H1 (cell line): ENCODE data around the gene CDHR2. TPM values are rescaled to one million over a fixed set of nuclear protein-coding genes. Genes with fewer than 3 reads are reported as not detected.

Experiments
- CTCF ChIA-PET: fragments of 300-600 bp; sonication (Branson Sonifier 250); formaldehyde crosslinking; loops from one replicate; lab custom pipeline; 2021; ENCODE audit not compliant: partially characterized antibody; lab: Charles Lee
- POLR2A ChIA-PET: fragments of 300-600 bp; sonication (Branson Sonifier 250); formaldehyde crosslinking; loops from one replicate; lab custom pipeline; 2021; ENCODE audit warnings: inconsistent platforms; ENCODE audit not compliant: partially characterized antibody; lab: Charles Lee
- DNase-seq, 2 experiments: peaks; one replicate each; pipeline versions ENCODE4 v3.0.0 to v3.0.0-alpha.2; 2010 to 2022; ENCODE audit warnings: low spot score in 2 of 2, low read depth in 1 of 2, mixed read lengths in 1 of 2
- FAIRE-seq: peaks from 2 replicates; lab custom pipeline; 2011; peaks lifted over from hg19 to GRCh38; lab: Jason Lieb, UNC
- H2AFZ ChIP-seq: 2 replicates; pipeline ENCODE4 v1.8.1; 2012; ENCODE audit warnings: low read length, inconsistent platforms
- H2AK5ac ChIP-seq: 2 replicates; pipeline ENCODE4 v1.6.1; 2013; ENCODE audit warnings: low read depth, low read length
- H2BK120ac ChIP-seq: replicated peaks from 2 replicates; pipeline ENCODE3; 2013; ENCODE audit warnings: low read depth, low read length, inconsistent platforms
- H2BK12ac ChIP-seq: 2 replicates; pipeline ENCODE4 v1.6.1; 2013; ENCODE audit warnings: low read depth, low read length
- H2BK15ac ChIP-seq: 2 replicates; pipeline ENCODE4 v1.6.1; 2013; ENCODE audit warnings: low read length
- H2BK20ac ChIP-seq: 2 replicates; pipeline ENCODE4 v1.6.1; 2013; ENCODE audit warnings: low read length
- H2BK5ac ChIP-seq: 2 replicates; pipeline ENCODE4 v1.6.1; 2013; ENCODE audit warnings: low read depth, low read length
- H3K14ac ChIP-seq: 2 replicates; pipeline ENCODE4 v1.6.1; 2013; ENCODE audit warnings: inconsistent platforms; ENCODE audit not compliant: insufficient read length
- H3K18ac ChIP-seq: 2 replicates; pipeline ENCODE4 v1.6.1; 2013; ENCODE audit warnings: low read length; ENCODE audit errors: extremely low read depth
- H3K23ac ChIP-seq: 2 replicates; pipeline ENCODE4 v1.6.1; 2013; ENCODE audit warnings: inconsistent platforms; ENCODE audit not compliant: insufficient read length
- H3K23me2 ChIP-seq: 2 replicates; pipeline ENCODE4 v1.6.1; 2013; ENCODE audit warnings: low read depth, low read length
- H3K27ac ChIP-seq: 2 replicates; pipeline ENCODE4 v1.6.1; 2011; ENCODE audit warnings: low read depth, low read length, inconsistent platforms
- H3K27me3 ChIP-seq, 4 experiments: replicated peaks in 1 of 4; 1 replicate in 1 of 4; 2 replicates in 3 of 4; pipeline versions ENCODE4 v1.6.1 to v1.8.1; 2011 to 2013; ENCODE audit warnings: low read length in 3 of 4, mild to moderate bottlenecking in 3 of 4, inconsistent platforms in 2 of 4, mixed read lengths in 2 of 4, moderate library complexity in 1 of 4; ENCODE audit not compliant: control insufficient read depth in 3 of 4, insufficient read depth in 3 of 4; ENCODE audit errors: extremely low read depth in 1 of 4
- H3K36me3 ChIP-seq, 4 experiments: 2 replicates each; pipeline versions ENCODE4 v1.6.1 to v1.8.1; 2011 to 2013; ENCODE audit warnings: mild to moderate bottlenecking in 4 of 4, low read length in 3 of 4, moderate library complexity in 2 of 4, control low read depth in 1 of 4, inconsistent platforms in 1 of 4; ENCODE audit not compliant: insufficient read depth in 4 of 4, control insufficient read depth in 2 of 4
- H3K4ac ChIP-seq: replicated peaks from 2 replicates; pipeline ENCODE3; 2013; ENCODE audit warnings: low read length, low read depth, mixed read lengths, inconsistent platforms; ENCODE audit not compliant: insufficient read length
- H3K4me1 ChIP-seq, 4 experiments: replicated peaks in 1 of 4; 1 replicate in 1 of 4; 2 replicates in 3 of 4; pipeline versions ENCODE4 v1.6.1 to v1.8.1; 2011 to 2013; ENCODE audit warnings: low read length in 3 of 4, inconsistent platforms in 2 of 4, mixed read lengths in 1 of 4; ENCODE audit not compliant: insufficient read depth in 4 of 4, control insufficient read depth in 3 of 4
- H3K4me2 ChIP-seq, 2 experiments: 2 replicates each; pipeline versions ENCODE4 v1.6.1 to v1.8.1; 2011 to 2013; ENCODE audit warnings: low read depth in 2 of 2, low read length in 2 of 2, control low read depth in 1 of 2, inconsistent platforms in 1 of 2, mild to moderate bottlenecking in 1 of 2; ENCODE audit not compliant: insufficient read depth in 1 of 2
- H3K4me3 ChIP-seq, 4 experiments: fragments of 200-600, 300-600 bp in 1 of 4; sonication (generic), shearing (Covaris generic), sonication (Bioruptor Twin) in 1 of 4; 2 replicates each; pipeline versions ENCODE4 v1.5.1 to v1.8.1; 2011 to 2016; ENCODE audit warnings: low read length in 4 of 4, low read depth in 3 of 4, control low read depth in 2 of 4, inconsistent platforms in 2 of 4, mild to moderate bottlenecking in 2 of 4, mixed read lengths in 1 of 4, moderate library complexity in 1 of 4; ENCODE audit not compliant: insufficient read depth in 2 of 4; ENCODE audit errors: extremely low read depth in 1 of 4
- H3K56ac ChIP-seq: replicated peaks from 2 replicates; pipeline ENCODE3; 2013; ENCODE audit warnings: low read depth, mild to moderate bottlenecking, mixed read lengths, low read length, inconsistent platforms; ENCODE audit not compliant: insufficient read length
- H3K79me1 ChIP-seq: 2 replicates; pipeline ENCODE4 v1.6.1; 2013; ENCODE audit warnings: low read depth, low read length, control low read depth
- H3K79me2 ChIP-seq, 2 experiments: 2 replicates each; pipeline versions ENCODE4 v1.6.1 to v1.8.1; 2012 to 2013; ENCODE audit warnings: low read length in 2 of 2, mild to moderate bottlenecking in 2 of 2, inconsistent platforms in 1 of 2; ENCODE audit not compliant: insufficient read depth in 2 of 2, control insufficient read depth in 1 of 2
- H3K9ac ChIP-seq, 4 experiments: replicated peaks in 1 of 4; 1 replicate in 1 of 4; 2 replicates in 3 of 4; pipeline versions ENCODE4 v1.6.1 to v1.8.1; 2011 to 2013; ENCODE audit warnings: low read depth in 3 of 4, low read length in 3 of 4, control low read depth in 2 of 4, mild to moderate bottlenecking in 2 of 4, moderate library complexity in 2 of 4, inconsistent platforms in 1 of 4; ENCODE audit errors: extremely low read depth in 1 of 4
- H3K9me3 ChIP-seq, 2 experiments: 2 replicates each; pipeline versions ENCODE4 v1.6.1 to v1.8.1; 2012 to 2013; ENCODE audit warnings: mild to moderate bottlenecking in 2 of 2, moderate library complexity in 2 of 2, control low read depth in 1 of 2, inconsistent platforms in 1 of 2, low read depth in 1 of 2, low read length in 1 of 2, mixed read lengths in 1 of 2; ENCODE audit not compliant: insufficient read depth in 2 of 2
- H4K20me1 ChIP-seq, 2 experiments: replicated peaks in 1 of 2; 2 replicates each; pipeline versions ENCODE3 to v1.8.1; 2011 to 2013; ENCODE audit warnings: inconsistent platforms in 2 of 2, low read length in 2 of 2, mild to moderate bottlenecking in 1 of 2; ENCODE audit not compliant: insufficient read depth in 2 of 2, control insufficient read depth in 1 of 2
- H4K5ac ChIP-seq: 2 replicates; pipeline ENCODE4 v1.6.1; 2013; ENCODE audit warnings: low read length, low read depth, mixed read lengths, inconsistent platforms; ENCODE audit not compliant: insufficient read length
- H4K8ac ChIP-seq: 2 replicates; pipeline ENCODE4 v1.8.0; 2013; ENCODE audit warnings: mild to moderate bottlenecking, moderate library complexity, low read length, inconsistent platforms; ENCODE audit not compliant: insufficient read depth; ENCODE audit errors: extremely low read depth
- H4K91ac ChIP-seq: replicated peaks from 2 replicates; pipeline ENCODE3; 2013; ENCODE audit warnings: low read length, mixed read lengths, inconsistent platforms; ENCODE audit not compliant: insufficient read length
- SUZ12 ChIP-seq: fragments of 200-600 bp; sonication (generic); IDR thresholded peaks from 2 replicates; pipeline ENCODE4 v1.6.1; 2012; ENCODE audit warnings: mild to moderate bottlenecking, inconsistent platforms, low read length, moderate library complexity, mixed read lengths
- WGBS, 2 experiments: shearing (Covaris generic) in 1 of 2; methylation state at CpG; one replicate each; pipeline versions ENCODE4 v1.1.6 to v1.1.7; 2013 to 2015; ENCODE audit warnings: low lambda C conversion rate in 2 of 2, mixed read lengths in 2 of 2, inconsistent platforms in 1 of 2, low coverage in 1 of 2, missing lambda C conversion rate in 1 of 2; ENCODE audit not compliant: insufficient replicate concordance in 2 of 2, insufficient coverage in 1 of 2, insufficient read length in 1 of 2; ENCODE audit errors: extremely low coverage in 1 of 2, missing lambda C conversion rate in 1 of 2; 5-methylcytosine and 5-hydroxymethylcytosine counted together
- polyA plus RNA-seq, 7 experiments: library from polyadenylated mRNA; depleted of rRNA in 3 of 7; stranded (reverse) in 5 of 7; unstranded in 2 of 7; fragments of >200 nt in 5 of 7; fragments of 200-250 nt in 2 of 7; gene quantifications; 1 replicate in 5 of 7; 2 replicates in 1 of 7; 4 replicates in 1 of 7; pipeline versions ENCODE4 v1.2.1 to v1.2.3, GENCODE V29; 2011 to 2013; ENCODE audit warnings: missing spikeins in 2 of 7, mixed read lengths in 2 of 7
- total RNA-seq: library from RNA; stranded (reverse); fragmentation: NEBNext Ultra II Directional; extraction: Animal tissue kit (Norgen Biotek cat#: 25700); gene quantifications from 2 replicates; pipeline ENCODE4 v1.2.1, GENCODE V29; 2021

The CDHR2 gene
- total and polyA plus RNA-seq, 2 of the 8 experiments (the other 6 are each of a cell fraction or from before 2014, with no cell fraction given): 0.02 to 0.43 TPM

DNA sequence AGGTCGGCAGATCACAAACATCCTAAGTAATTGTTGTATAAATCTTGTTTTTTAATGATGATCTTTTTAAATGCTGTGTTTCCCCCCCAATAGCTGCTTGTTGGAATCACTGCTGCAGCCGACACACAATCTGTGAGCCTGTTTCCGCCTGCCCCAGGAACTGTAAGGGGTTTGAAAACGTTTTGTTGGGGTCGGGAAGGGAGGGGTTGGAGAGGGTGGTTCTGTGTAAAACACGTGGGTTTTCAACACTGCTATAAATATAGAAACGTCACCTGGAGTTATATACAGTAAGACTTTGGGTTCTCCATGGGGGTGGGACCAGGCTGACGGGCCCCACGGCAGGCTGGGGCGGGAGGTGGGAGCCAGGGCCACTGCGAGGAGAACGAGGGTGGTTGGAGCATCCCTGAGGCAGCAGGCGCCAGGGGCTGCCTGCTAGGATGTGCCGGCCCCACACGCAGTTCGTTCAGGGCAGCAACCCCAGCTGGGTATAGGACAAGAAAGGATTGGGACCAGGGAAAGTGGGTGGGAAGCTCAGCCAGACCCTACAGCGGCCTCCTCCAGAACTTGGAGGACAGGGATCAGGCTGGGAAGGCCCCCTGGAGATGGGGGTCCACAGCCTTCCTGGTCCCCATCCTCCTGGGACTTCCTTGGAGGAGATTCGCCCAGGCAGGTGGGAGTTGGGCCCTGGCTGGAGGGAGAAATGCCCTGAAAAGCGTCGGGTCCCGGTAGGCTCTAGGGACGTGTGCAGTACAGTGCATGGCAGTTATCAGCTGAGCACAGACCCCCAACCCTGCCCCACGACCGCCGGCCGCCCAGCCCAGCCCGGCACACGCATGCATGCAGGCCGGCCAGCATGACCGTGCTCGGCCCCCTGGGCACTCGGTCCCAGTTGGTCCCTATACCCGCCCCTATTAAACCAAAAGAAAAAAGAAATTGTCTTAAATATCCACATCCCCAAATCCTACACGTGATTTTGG lies 21.6 kb upstream of the CDHR2 start:
- H3K23ac ChIP-seq: no peak overlapping the region
- no peak overlapping the region for H3K18ac ChIP-seq
- H2BK5ac ChIP-seq: no peak overlapping the region
- no peak overlapping the region for H2BK20ac ChIP-seq
- no peak overlapping the region for H2AFZ ChIP-seq
- ChIA-PET POLR2A (interaction anchor here (1.0 to 26.0 kb wide), 5 partner anchors 8 to 52 kb away, joined by 3 to 458 read pairs (median 4); partner anchors contain the start of genes CDHR2 and RNF44), CTCF (interaction anchor here (1.0 to 1.6 kb wide), 2 partner anchors 9 to 51 kb away, joined by 3 read pairs; no protein-coding TSS in a partner anchor)
- no peak overlapping the region for H4K91ac ChIP-seq
- no peak for FAIRE-seq
- H3K4me2 ChIP-seq: no peak overlapping the region
- no peak overlapping the region for H3K56ac ChIP-seq
- H3K79me2 ChIP-seq: peaks cover 0 to 14% of the 10 kb centered on the region in 2 experiments; a peak in 2 of 4 replicates
- no peak overlapping the region for H2BK12ac ChIP-seq
- no peak overlapping the region for H2AK5ac ChIP-seq
- WGBS, 2 experiments: 92% methylated on average over 30 of the region's 34 CpGs; no CpG with 5 or more reads in 1 of the 2 experiments
- H3K4ac ChIP-seq: no peak overlapping the region
- H3K14ac ChIP-seq: no peak overlapping the region
- no peak overlapping the region for H2BK15ac ChIP-seq
- no peak for TF ChIP-seq SUZ12
- peaks cover 3% of the 10 kb centered on the region for H3K79me1 ChIP-seq
- peaks cover 17 to 26% of the 10 kb centered on the region in 2 experiments for H4K20me1 ChIP-seq
- no peak overlapping the region for H3K9ac ChIP-seq
- H3K27me3 ChIP-seq: no peaks in the 10 kb centered on the region
- H3K4me1 ChIP-seq: no peaks in the 10 kb centered on the region; a peak in 1 of 7 replicates
- H3K23me2 ChIP-seq: no peaks in the 10 kb centered on the region
- H3K36me3 ChIP-seq: peaks cover 28 to 50% (median 40%) of the 10 kb centered on the region in 4 experiments
- H4K8ac ChIP-seq: no peak overlapping the region
- H3K4me3 ChIP-seq: no peak overlapping the region
- no peak overlapping the region for H2BK120ac ChIP-seq
- no peak overlapping the region for H4K5ac ChIP-seq
- no peaks in the 10 kb centered on the region for H3K9me3 ChIP-seq
- no peak for DNase-seq
- no peak overlapping the region for H3K27ac ChIP-seq
